BLaER1 treated with 17β-estradiol and CSF1 and Interleukin-3, amounts not matched to agents 10 nM and 100 nM (cell line): ENCODE data around the gene NOL3.
A peak's percentile ranks its signal among the peaks of the same experiment; 100 is the strongest.

Experiments
- H3K27ac ChIP-seq, 11 experiments: shearing (Covaris generic); formaldehyde crosslinking; 2 replicates each; pipeline ENCODE4 v1.8.1; 2022
- H3K27me3 ChIP-seq, 11 experiments: shearing (Covaris generic); formaldehyde crosslinking; 2 replicates each; pipeline ENCODE4 v1.8.1; 2022
- H3K36me3 ChIP-seq, 11 experiments: shearing (Covaris generic); formaldehyde crosslinking; 2 replicates each; pipeline ENCODE4 v1.8.1; 2022
- H3K4me1 ChIP-seq, 10 experiments: shearing (Covaris generic); formaldehyde crosslinking; 2 replicates each; pipeline ENCODE4 v1.8.1; 2022
- H3K4me2 ChIP-seq, 11 experiments: shearing (Covaris generic); formaldehyde crosslinking; 2 replicates each; pipeline ENCODE4 v1.8.1; 2022
- H3K4me3 ChIP-seq, 10 experiments: shearing (Covaris generic); formaldehyde crosslinking; 2 replicates each; pipeline ENCODE4 v1.8.1; 2022
- H3K9ac ChIP-seq, 11 experiments: shearing (Covaris generic); formaldehyde crosslinking; 2 replicates each; pipeline ENCODE4 v1.8.1; 2022
- H3K9me3 ChIP-seq, 11 experiments: shearing (Covaris generic); formaldehyde crosslinking; replicated peaks in 1 of 11; 2 replicates each; pipeline ENCODE4 v1.8.1; 2022
- H4K20me1 ChIP-seq, 11 experiments: shearing (Covaris generic); formaldehyde crosslinking; 2 replicates each; pipeline ENCODE4 v1.8.1; 2022
- Cebpa-rat ChIP-seq, 11 experiments: shearing (Covaris generic); IDR thresholded peaks; 2 replicates each; pipeline ENCODE4 v1.8.1; 2022

NOL3 gene

DNA sequence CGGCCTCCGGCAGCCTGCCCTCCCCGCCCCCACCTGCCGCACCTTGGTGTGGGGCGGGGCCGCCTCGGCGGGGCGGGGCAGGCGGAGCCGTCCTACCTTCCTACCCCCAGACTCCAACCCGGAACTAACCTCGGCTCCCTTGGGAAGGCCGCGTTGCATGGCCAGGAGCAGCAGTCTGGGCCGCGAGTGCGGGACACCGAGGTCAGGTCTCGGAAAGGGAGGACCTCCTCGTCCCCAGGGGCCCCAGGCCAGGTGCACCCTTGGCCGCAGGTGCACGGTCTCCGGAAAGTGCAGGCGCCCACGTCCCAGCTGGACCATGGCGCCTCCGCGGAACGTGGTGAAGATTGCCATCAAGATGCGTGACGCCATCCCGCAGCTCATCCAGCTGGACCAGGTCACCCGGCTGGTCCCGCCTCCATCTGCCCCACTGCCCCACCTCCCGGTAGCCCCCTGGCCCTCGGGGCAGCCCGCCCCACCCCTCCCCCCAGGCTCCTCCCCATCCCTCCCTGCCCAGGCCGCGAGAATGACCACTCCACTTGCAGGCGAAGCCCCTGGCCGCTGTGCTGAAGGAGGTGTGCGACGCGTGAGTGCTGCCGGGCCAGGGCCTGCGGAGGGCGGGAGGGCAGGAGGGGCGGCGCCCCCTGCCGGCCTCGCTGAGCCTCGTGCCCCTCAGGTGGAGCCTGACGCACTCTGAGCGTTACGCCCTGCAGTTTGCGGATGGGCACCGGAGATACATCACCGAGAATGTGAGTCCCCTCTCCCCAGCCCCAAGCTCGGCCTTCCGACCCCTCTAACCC is 28.9 kb downstream of the NOL3 start, which contains the start of gene ELMO3:
ELMO3 (plus strand) TSS at position 121 of the 797 bp plus-strand sequence; CDS start at position 317, 196 bp downstream.
- H3K4me1 ChIP-seq: peaks cover 23 to 46% (median 36%) of the 10 kb centered on the region in 10 experiments
- peak within 1 kb of the TSS; percentile 18 to 64 (median 44) for H3K4me2 ChIP-seq
- peak within 1 kb of the TSS in 10 of 11 experiments; percentile 11 to 57 (median 49); a peak in 14 of 22 replicates for H3K9ac ChIP-seq
- H4K20me1 ChIP-seq: peaks cover 28 to 92% (median 53%) of the 10 kb centered on the region in 11 experiments; a peak in 21 of 22 replicates
- TF ChIP-seq Cebpa-rat (IDR thresholded peaks at IDR 0.05): no peak
- no peak within 1 kb of the TSS; a peak in 1 of 20 replicates for H3K4me3 ChIP-seq
- peaks cover 78 to 97% (median 91%) of the 10 kb centered on the region in 11 experiments for H3K36me3 ChIP-seq
- H3K27ac ChIP-seq: peak within 1 kb of the TSS in 5 of 11 experiments; percentile 10 to 25 (median 17); a peak in 4 of 22 replicates
- H3K27me3 ChIP-seq: no peaks in the 10 kb centered on the region
- H3K9me3 ChIP-seq: no peaks in the 10 kb centered on the region

DNA sequence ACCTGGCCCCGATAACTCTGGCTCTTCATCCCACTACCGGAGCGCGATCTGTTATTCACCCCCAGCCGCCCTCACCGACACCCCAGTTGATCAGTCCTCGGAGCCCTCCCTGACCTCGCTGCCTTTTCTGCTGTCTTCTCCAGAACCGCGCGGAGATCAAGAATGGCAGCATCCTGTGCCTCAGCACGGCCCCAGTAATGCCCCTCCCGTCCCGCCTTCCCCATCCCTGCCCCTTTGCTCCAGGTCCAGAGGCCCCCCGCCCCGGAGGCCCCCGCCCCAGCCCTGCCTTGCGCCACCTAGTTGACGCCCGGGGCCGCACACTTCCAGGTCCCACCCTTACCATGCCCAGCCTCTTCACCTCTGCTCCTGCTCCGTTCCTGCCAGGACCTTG is 29.5 kb downstream of the NOL3 start:
- Histone ChIP-seq H3K9ac (no peak overlapping the region), H3K36me3 (peaks cover 76 to 97% (median 91%) of the 10 kb centered on the region in 11 experiments), H3K4me1 (peaks cover 20 to 40% (median 31%) of the 10 kb centered on the region in 10 experiments), H4K20me1 (peaks cover 23 to 91% (median 49%) of the 10 kb centered on the region in 11 experiments; a peak in 21 of 22 replicates), H3K9me3 (no peaks in the 10 kb centered on the region), H3K27ac (no peak overlapping the region), H3K4me2 (no peak overlapping the region), H3K4me3 (no peak overlapping the region), H3K27me3 (no peaks in the 10 kb centered on the region)
- no peak for TF ChIP-seq Cebpa-rat (IDR thresholded peaks at IDR 0.05)

DNA sequence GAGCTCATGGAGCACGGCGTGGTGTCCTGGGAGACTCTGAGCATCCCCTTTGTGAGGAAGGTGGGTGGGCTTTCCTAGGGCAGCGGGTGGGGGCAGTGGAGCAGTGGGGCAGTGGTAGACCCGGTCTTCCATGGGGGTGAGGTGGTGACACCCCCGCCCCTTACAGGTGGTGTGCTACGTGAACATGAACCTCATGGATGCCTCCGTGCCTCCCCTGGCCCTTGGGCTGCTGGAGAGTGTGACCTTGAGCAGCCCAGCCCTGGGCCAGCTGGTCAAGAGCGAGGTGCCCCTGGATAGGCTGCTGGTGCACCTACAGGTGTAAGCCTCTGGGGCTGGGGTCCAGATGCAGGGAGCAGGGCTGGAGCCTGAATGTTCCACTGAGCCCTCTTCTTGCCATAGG is 30.2 kb downstream of the NOL3 start:
- H3K27ac ChIP-seq: no peak overlapping the region

DNA sequence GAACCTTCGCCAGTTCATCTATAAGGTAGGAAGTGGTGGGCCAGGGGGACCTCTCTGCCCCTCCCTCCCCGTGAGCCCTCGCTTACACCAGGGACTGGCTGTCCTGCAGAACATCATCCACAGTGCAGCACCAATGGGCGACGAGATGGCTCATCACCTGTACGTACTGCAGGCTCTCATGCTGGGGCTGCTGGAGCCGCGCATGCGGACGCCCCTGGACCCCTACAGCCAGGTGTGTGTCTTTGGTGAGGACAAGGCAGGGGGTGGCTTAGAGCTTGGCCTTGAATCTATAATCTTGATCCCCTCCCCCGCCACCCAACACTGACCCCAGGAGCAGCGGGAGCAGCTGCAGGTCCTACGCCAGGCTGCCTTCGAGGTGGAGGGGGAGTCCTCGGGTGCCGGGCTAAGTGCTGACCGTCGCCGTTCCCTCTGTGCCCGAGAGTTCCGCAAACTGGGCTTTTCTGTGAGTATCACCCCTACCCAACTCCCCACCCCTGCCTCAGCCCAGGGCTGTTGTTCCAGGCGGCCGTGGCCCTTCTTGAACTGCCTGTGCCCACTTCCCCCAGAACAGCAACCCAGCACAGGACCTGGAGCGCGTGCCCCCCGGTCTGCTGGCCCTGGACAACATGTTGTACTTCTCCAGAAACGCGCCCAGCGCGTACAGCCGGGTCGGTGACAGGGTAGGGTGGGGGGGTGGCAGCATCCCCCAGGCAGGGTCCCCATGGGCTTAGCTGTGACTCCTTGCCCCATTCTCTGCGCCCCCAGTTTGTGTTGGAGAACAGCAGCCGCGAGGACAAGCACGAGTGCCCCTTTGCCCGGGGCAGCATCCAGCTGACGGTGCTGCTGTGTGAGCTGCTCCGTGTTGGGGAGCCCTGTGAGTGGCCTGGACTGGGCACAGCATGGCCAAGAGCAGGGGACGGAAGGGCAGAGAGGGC is 31.3 kb downstream of the NOL3 start:
- TF ChIP-seq Cebpa-rat (IDR thresholded peaks at IDR 0.05): no peak
- Histone ChIP-seq H3K36me3 (peaks cover 57 to 92% (median 84%) of the 10 kb centered on the region in 11 experiments), H3K27ac (no peak overlapping the region), H3K9me3 (no peaks in the 10 kb centered on the region), H3K27me3 (no peaks in the 10 kb centered on the region), H4K20me1 (peaks cover 15 to 85% (median 38%) of the 10 kb centered on the region in 11 experiments; a peak in 21 of 22 replicates), H3K4me1 (peaks cover 19 to 25% (median 22%) of the 10 kb centered on the region in 10 experiments), H3K9ac (no peak overlapping the region), H3K4me3 (no peak overlapping the region), H3K4me2 (no peak overlapping the region)

More for the DNA sequence above, 30.2 kb downstream of the NOL3 start:
- Histone ChIP-seq H3K9ac (no peak overlapping the region), H3K4me1 (peaks cover 20 to 35% (median 29%) of the 10 kb centered on the region in 10 experiments), H4K20me1 (peaks cover 19 to 85% (median 43%) of the 10 kb centered on the region in 11 experiments; a peak in 21 of 22 replicates), H3K4me2 (no peak overlapping the region), H3K9me3 (no peaks in the 10 kb centered on the region), H3K27me3 (no peaks in the 10 kb centered on the region), H3K4me3 (no peak overlapping the region), H3K36me3 (peaks cover 69 to 94% (median 87%) of the 10 kb centered on the region in 11 experiments)
- no peak for TF ChIP-seq Cebpa-rat (IDR thresholded peaks at IDR 0.05)

DNA sequence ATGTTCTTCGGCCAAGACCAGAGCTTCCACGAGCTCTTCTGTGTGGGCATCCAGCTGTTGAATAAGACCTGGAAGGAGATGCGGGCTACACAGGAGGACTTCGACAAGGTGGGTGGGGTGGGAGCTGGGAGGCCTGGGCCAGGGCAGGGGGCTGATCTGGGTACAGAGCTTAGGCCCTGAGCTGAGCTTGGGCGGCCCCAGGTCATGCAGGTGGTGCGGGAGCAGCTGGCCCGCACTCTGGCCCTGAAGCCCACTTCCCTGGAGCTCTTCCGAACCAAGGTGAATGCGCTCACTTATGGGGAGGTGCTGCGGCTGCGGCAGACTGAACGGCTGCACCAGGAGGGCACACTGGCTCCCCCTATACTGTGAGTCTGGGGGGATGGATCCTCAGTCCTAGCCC is 32.1 kb downstream of the NOL3 start:
- H3K36me3 ChIP-seq: peaks cover 49 to 88% (median 76%) of the 10 kb centered on the region in 11 experiments
- no peak overlapping the region for H3K27ac ChIP-seq
- H3K9ac ChIP-seq: no peak overlapping the region
- H3K4me1 ChIP-seq: peaks cover 16 to 19% (median 17%) of the 10 kb centered on the region in 10 experiments
- no peaks in the 10 kb centered on the region for H3K27me3 ChIP-seq
- no peak overlapping the region for H3K4me3 ChIP-seq
- peaks cover 7 to 85% (median 30%) of the 10 kb centered on the region in 11 experiments; a peak in 21 of 22 replicates for H4K20me1 ChIP-seq
- H3K9me3 ChIP-seq: no peaks in the 10 kb centered on the region
- H3K4me2 ChIP-seq: no peak overlapping the region
- TF ChIP-seq Cebpa-rat (IDR thresholded peaks at IDR 0.05): no peak

DNA sequence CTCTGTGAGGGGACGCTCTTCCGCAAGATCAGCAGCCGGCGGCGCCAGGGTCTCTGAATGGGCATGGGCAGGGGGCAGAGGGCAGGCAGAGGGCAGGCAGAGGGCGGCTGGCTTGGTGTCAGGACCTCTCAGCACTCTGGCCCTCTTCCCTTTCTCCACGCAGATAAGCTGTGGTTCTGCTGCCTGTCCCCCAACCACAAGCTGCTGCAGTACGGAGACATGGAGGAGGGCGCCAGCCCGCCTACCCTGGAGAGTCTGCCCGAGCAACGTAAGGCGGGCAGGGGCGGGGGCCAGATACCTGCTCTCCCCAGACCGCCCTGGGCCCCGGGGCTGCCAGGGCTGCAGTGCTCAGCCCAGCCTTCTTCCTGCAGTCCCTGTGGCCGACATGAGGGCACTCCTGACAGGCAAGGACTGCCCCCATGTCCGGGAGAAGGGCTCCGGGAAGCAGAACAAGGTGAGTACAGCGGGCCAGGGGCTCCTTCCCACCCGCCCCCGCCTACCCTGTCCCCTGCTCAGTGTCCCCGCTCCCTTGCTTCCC is 32.7 kb downstream of the NOL3 start:
- Histone ChIP-seq H3K27ac (no peak overlapping the region), H3K36me3 (peaks cover 43 to 85% (median 70%) of the 10 kb centered on the region in 11 experiments), H3K27me3 (no peaks in the 10 kb centered on the region), H3K9ac (no peak overlapping the region), H3K4me3 (no peak overlapping the region), H4K20me1 (peaks cover 1 to 85% (median 24%) of the 10 kb centered on the region in 11 experiments; a peak in 21 of 22 replicates), H3K9me3 (no peaks in the 10 kb centered on the region), H3K4me2 (no peak overlapping the region), H3K4me1 (peaks cover 10 to 19% (median 12%) of the 10 kb centered on the region in 10 experiments)
- TF ChIP-seq Cebpa-rat (IDR thresholded peaks at IDR 0.05): no peak

DNA sequence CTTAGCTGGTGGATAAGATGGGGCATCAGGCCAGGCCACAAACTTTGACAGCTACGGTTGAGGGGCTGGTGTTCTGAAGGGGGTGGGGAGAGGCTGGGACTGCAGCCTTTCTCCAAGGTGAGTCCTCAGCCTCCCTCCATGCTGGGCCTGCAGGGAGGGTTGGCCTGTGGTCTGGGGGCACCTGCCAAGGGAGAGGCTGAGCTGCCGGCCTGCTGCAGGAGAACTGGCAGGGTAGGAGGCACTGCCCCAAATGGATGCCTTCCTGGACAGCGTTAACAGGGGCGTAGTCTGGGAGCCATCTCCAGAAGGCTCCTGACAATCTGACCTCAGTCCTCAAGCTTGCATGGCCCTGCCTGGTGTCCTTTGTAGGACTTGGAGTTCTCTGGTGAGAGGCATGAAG is 33.7 kb downstream of the NOL3 start:
- Histone ChIP-seq H3K27me3 (no peaks in the 10 kb centered on the region), H3K9ac (no peak overlapping the region), H4K20me1 (peaks cover 0 to 82% (median 14%) of the 10 kb centered on the region in 11 experiments; a peak in 15 of 22 replicates), H3K4me1 (peaks cover 0 to 17% (median 6%) of the 10 kb centered on the region in 10 experiments; a peak in 15 of 20 replicates), H3K27ac (no peak overlapping the region), H3K9me3 (no peaks in the 10 kb centered on the region), H3K4me3 (no peak overlapping the region), H3K36me3 (peaks cover 42 to 78% (median 60%) of the 10 kb centered on the region in 11 experiments), H3K4me2 (no peak overlapping the region)
- TF ChIP-seq Cebpa-rat (IDR thresholded peaks at IDR 0.05): no peak

DNA sequence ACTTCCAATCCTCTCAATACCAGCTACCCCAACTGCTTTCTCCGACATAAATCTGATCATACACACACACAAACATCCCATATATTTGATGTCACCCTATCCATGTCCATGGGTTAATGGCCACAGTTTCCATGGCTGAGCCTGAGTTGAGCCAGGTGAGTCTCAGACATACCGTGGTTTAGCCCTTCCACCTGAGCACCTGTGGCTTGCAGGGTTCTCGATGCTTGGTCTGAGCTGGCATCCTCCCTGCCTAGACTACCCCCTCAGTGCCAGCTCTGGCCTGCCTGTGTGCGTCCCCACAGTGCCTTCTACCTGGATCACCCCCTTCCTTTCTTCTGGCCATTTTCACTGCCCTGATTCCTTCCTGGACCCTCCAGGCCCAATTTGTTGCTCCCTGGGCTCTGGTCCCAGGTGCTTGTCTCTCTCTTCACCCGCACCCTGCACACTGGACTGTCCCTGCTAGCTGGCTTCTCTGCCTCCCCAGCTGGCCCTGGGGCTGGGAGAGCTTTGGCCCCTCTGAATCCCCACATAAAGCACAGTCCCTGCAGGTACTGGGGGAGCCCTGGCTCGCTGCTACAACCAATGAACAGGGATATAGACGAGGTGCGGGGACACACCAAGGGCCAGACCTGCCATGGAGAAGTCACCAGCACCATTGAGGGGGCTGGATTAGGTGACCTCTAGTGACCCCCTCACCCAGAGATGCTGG is 35.9 kb downstream of the NOL3 start:
- H3K4me1 ChIP-seq: peaks cover 0 to 17% (median 5%) of the 10 kb centered on the region in 10 experiments; a peak in 9 of 20 replicates
- H3K9me3 ChIP-seq: no peaks in the 10 kb centered on the region
- no peak for TF ChIP-seq Cebpa-rat (IDR thresholded peaks at IDR 0.05)
- H3K4me2 ChIP-seq: no peak overlapping the region
- peak overlapping the region in 1 of 11 experiments; percentile 41; a peak in 2 of 22 replicates for H3K9ac ChIP-seq
- H3K36me3 ChIP-seq: peaks cover 31 to 64% (median 47%) of the 10 kb centered on the region in 11 experiments
- H3K27me3 ChIP-seq: no peaks in the 10 kb centered on the region
- H4K20me1 ChIP-seq: peaks cover 0 to 69% (median 14%) of the 10 kb centered on the region in 11 experiments; a peak in 12 of 22 replicates
- no peak overlapping the region for H3K4me3 ChIP-seq
- no peak overlapping the region for H3K27ac ChIP-seq
